CD14-positive monocyte (primary cell): ENCODE results near the gene LZTS2. TPM values are rescaled to one million over a fixed set of nuclear protein-coding genes. Genes with fewer than 3 reads are reported as not detected.

Experiments used
- DNase-seq, 3 donors: peaks; one replicate each; pipeline ENCODE4 v3.0.0-alpha.2; 2011 to 2022
- H2AFZ ChIP-seq: 2 replicates; pipeline ENCODE4 v1.6.0; 2012; ENCODE audit warnings: mild to moderate bottlenecking, low read depth, low read length, inconsistent platforms; ENCODE audit not compliant: insufficient read depth, poor library complexity, severe bottlenecking
- H3K27ac ChIP-seq, 2 donors: 1 replicate in 1 of 2; 2 replicates in 1 of 2; pipeline ENCODE4 v1.5.1; 2012 to 2013; ENCODE audit warnings: low read length in 2 of 2, control low read depth in 1 of 2, inconsistent platforms in 1 of 2, low read depth in 1 of 2, mild to moderate bottlenecking in 1 of 2
- H3K27me3 ChIP-seq, 2 donors: one replicate each; pipeline versions ENCODE4 v1.6.0 to v1.6.1; 2011 to 2013; ENCODE audit warnings: low read length in 2 of 2; ENCODE audit not compliant: control insufficient read depth in 2 of 2, insufficient read depth in 2 of 2
- H3K36me3 ChIP-seq, 2 donors: replicated peaks in 1 of 2; 1 replicate in 1 of 2; 2 replicates in 1 of 2; pipeline versions ENCODE4 v1.5.1 to v1.6.1; 2012 to 2013; ENCODE audit warnings: low read length in 2 of 2, control low read depth in 1 of 2, inconsistent platforms in 1 of 2, mild to moderate bottlenecking in 1 of 2; ENCODE audit not compliant: insufficient read depth in 2 of 2, control insufficient read depth in 1 of 2
- H3K4me1 ChIP-seq, 2 donors: 1 replicate in 1 of 2; 2 replicates in 1 of 2; pipeline versions ENCODE4 v1.5.1 to v1.6.1; 2012 to 2013; ENCODE audit warnings: low read length in 2 of 2, control low read depth in 1 of 2, inconsistent platforms in 1 of 2, mild to moderate bottlenecking in 1 of 2, moderate library complexity in 1 of 2; ENCODE audit not compliant: insufficient read depth in 2 of 2, control insufficient read depth in 1 of 2
- H3K4me2 ChIP-seq: replicated peaks from 2 replicates; pipeline ENCODE3; 2012; ENCODE audit warnings: low read length, moderate library complexity, mild to moderate bottlenecking; ENCODE audit not compliant: poor library complexity, severe bottlenecking; ENCODE audit errors: extremely low read depth
- H3K4me3 ChIP-seq, 3 experiments: fragments of 200-600 bp in 1 of 3; sonication (generic) in 1 of 3; replicated peaks in 1 of 3; 1 replicate in 2 of 3; 2 replicates in 1 of 3; pipeline ENCODE4 v1.5.1; 2011 to 2013; ENCODE audit warnings: low read length in 3 of 3, mild to moderate bottlenecking in 3 of 3, control low read depth in 2 of 3, low read depth in 2 of 3, inconsistent platforms in 1 of 3, moderate library complexity in 1 of 3
- H3K79me2 ChIP-seq: 2 replicates; pipeline ENCODE4 v1.6.0; 2012; ENCODE audit warnings: mild to moderate bottlenecking, control low read depth, inconsistent platforms, low read length, moderate library complexity; ENCODE audit not compliant: insufficient read depth
- H3K9ac ChIP-seq: 2 replicates; pipeline ENCODE4 v1.6.0; 2017; ENCODE audit warnings: low read length, mild to moderate bottlenecking; ENCODE audit not compliant: insufficient read depth, poor library complexity, severe bottlenecking
- H3K9me3 ChIP-seq, 2 donors: replicated peaks in 1 of 2; 1 replicate in 1 of 2; 2 replicates in 1 of 2; pipeline versions ENCODE4 v1.5.1 to v1.6.1; 2012 to 2013; ENCODE audit warnings: low read length in 2 of 2, control low read depth in 1 of 2; ENCODE audit not compliant: control insufficient read depth in 1 of 2, insufficient read depth in 1 of 2
- H4K20me1 ChIP-seq: 2 replicates; pipeline ENCODE4 v1.6.0; 2012; ENCODE audit warnings: mild to moderate bottlenecking, low read length, control low read depth, moderate library complexity; ENCODE audit not compliant: insufficient read depth
- H3K27ac Mint-ChIP-seq, 7 donors: one replicate each; pipeline ENCODE4 v1.8.0; 2020; ENCODE audit warnings: mild to moderate bottlenecking in 7 of 7, mixed read lengths in 7 of 7, moderate library complexity in 6 of 7, inconsistent platforms in 2 of 7
- H3K27me3 Mint-ChIP-seq, 3 donors: one replicate each; pipeline ENCODE4 v1.8.0; 2021 to 2022; ENCODE audit warnings: low read depth in 3 of 3, mild to moderate bottlenecking in 3 of 3, mixed read lengths in 3 of 3, moderate library complexity in 3 of 3, inconsistent platforms in 1 of 3
- H3K36me3 Mint-ChIP-seq, 2 donors: one replicate each; pipeline ENCODE4 v1.8.0; 2020; ENCODE audit warnings: mixed read lengths in 2 of 2, inconsistent platforms in 1 of 2, mild to moderate bottlenecking in 1 of 2
- H3K4me1 Mint-ChIP-seq: one replicate; pipeline ENCODE4 v1.8.0; 2020; ENCODE audit warnings: mild to moderate bottlenecking, mixed read lengths
- H3K4me3 Mint-ChIP-seq, 2 donors: one replicate each; pipeline ENCODE4 v1.8.0; 2020; ENCODE audit warnings: mild to moderate bottlenecking in 2 of 2, mixed read lengths in 2 of 2, moderate library complexity in 1 of 2
- H3K9me3 Mint-ChIP-seq, 7 donors: one replicate each; pipeline ENCODE4 v1.8.0; 2020 to 2022; ENCODE audit warnings: mixed read lengths in 7 of 7, mild to moderate bottlenecking in 6 of 7, moderate library complexity in 6 of 7, inconsistent platforms in 2 of 7
- CTCF ChIP-seq: fragments of 200-600 bp; IDR thresholded peaks from one replicate; pipeline ENCODE4 v1.8.0; 2022; ENCODE audit warnings: antibody characterized with exemption, mild to moderate bottlenecking
- WGBS: methylation state at CpG from one replicate; pipeline ENCODE4 v1.1.5; 2013; ENCODE audit warnings: missing lambda C conversion rate; ENCODE audit not compliant: insufficient coverage; 5-methylcytosine and 5-hydroxymethylcytosine counted together
- intact Hi-C, 2 donors: fragments of 100-400 bp; cut with micrococcal nuclease; formaldehyde crosslinking; loops; one replicate each; pipeline versions ENCODE4 v1.15.0 to v1.15.1; 2023
- polyA plus RNA-seq, 3 donors: library from polyadenylated mRNA; depleted of rRNA in 1 of 3; unstranded in 2 of 3; stranded (reverse) in 1 of 3; fragments of 300-500 nt in 2 of 3; fragments of >200 nt in 1 of 3; fragmentation: Illumina TruSeq in 2 of 3; gene quantifications; 1 replicate in 2 of 3; 2 replicates in 1 of 3; pipeline ENCODE4 v1.2.3, GENCODE V29; 2012 to 2021

LZTS2 gene
- polyA plus RNA-seq, 3 donors: 2.8 to 9.2 (median 3.3) TPM

GRCh38 chr10:101006593-101007098, 7.0 kb downstream of the LZTS2 start:
- Histone ChIP-seq H3K4me1 (no peaks in the 10 kb centered on the region), H3K9ac (no peak overlapping the region), H3K4me2 (no peak overlapping the region), H3K4me3 (no peak overlapping the region), H3K27ac (no peak overlapping the region), H2AFZ (no peak overlapping the region), H3K9me3 (no peaks in the 10 kb centered on the region), H3K36me3 (peaks cover 3 to 12% of the 10 kb centered on the region in 2 donors), H3K27me3 (no peaks in the 10 kb centered on the region), H4K20me1 (no peaks in the 10 kb centered on the region), H3K79me2 (no peaks in the 10 kb centered on the region)
- no peak for DNase-seq
- Mint-ChIP-seq H3K36me3 (peaks cover 8 to 20% of the 10 kb centered on the region in 2 donors), H3K9me3 (no peaks in the 10 kb centered on the region), H3K4me1 (no peaks in the 10 kb centered on the region), H3K4me3 (no peak overlapping the region), H3K27ac (no peak overlapping the region), H3K27me3 (peaks cover 0 to 3% (median 0%) of the 10 kb centered on the region in 3 donors)
- intact Hi-C loops: no loop called here
- no peak for TF ChIP-seq CTCF
- WGBS: 95% methylated on average over 33 of the region's 33 CpGs

GRCh38 chr10:101007099-101007711, 7.6 kb downstream of the LZTS2 start:
- no peak for TF ChIP-seq CTCF
- Histone ChIP-seq H3K27me3 (no peaks in the 10 kb centered on the region), H3K4me3 (no peak overlapping the region), H3K4me2 (no peak overlapping the region), H3K36me3 (peaks cover 3 to 12% of the 10 kb centered on the region in 2 donors), H3K9ac (no peak overlapping the region), H2AFZ (no peak overlapping the region), H3K9me3 (no peaks in the 10 kb centered on the region), H4K20me1 (no peaks in the 10 kb centered on the region), H3K4me1 (no peaks in the 10 kb centered on the region), H3K79me2 (no peaks in the 10 kb centered on the region), H3K27ac (no peak overlapping the region)
- no peak for DNase-seq
- H3K27me3 Mint-ChIP-seq: peaks cover 0 to 3% (median 1%) of the 10 kb centered on the region in 3 donors
- H3K36me3 Mint-ChIP-seq: peaks cover 8 to 20% of the 10 kb centered on the region in 2 donors
- WGBS: 79% methylated on average over 7 of the region's 11 CpGs
- intact Hi-C loops: no loop called here
- H3K27ac Mint-ChIP-seq: no peak overlapping the region
- no peaks in the 10 kb centered on the region for H3K4me1 Mint-ChIP-seq
- H3K9me3 Mint-ChIP-seq: no peaks in the 10 kb centered on the region
- H3K4me3 Mint-ChIP-seq: no peak overlapping the region
